ENCODE results near the gene ZNF148.
"Not testable (repeated sequence)": the region's sequence is repeated elsewhere in the genome, so short reads cannot be mapped to it uniquely, and the experiment has no call there.

The ZNF148 gene

GRCh38 chr3:125374996-125375941 lies at the start of gene ZNF148:
Gene ZNF148 (minus strand): TSS chr3:125375325. CDS start chr3:125313640, 61,685 bp downstream.
- peak; percentile 60 for DNase-seq

GRCh38 chr3:125418306-125418705 lies 43.2 kb upstream of the ZNF148 start:
- no peak for DNase-seq

GRCh38 chr3:125416235-125416634 lies 41.1 kb upstream of the ZNF148 start:
- no peak for DNase-seq

- DNase-seq, result no peak
Observed at GRCh38 chr3:125414669-125415068, 39.5 kb upstream of the ZNF148 start.

GRCh38 chr3:125410922-125411321 lies 35.8 kb upstream of the ZNF148 start:
- no peak for DNase-seq

- DNase-seq, result no peak
Observed at GRCh38 chr3:125406070-125406469, 30.9 kb upstream of the ZNF148 start.

- DNase-seq, result not testable (repeated sequence)
Observed at GRCh38 chr3:125405515-125405914, 30.4 kb upstream of the ZNF148 start.

- peak; percentile 51 for DNase-seq
Observed at GRCh38 chr3:125403789-125404188, 28.7 kb upstream of the ZNF148 start.

GRCh38 chr3:125402639-125403038 lies 27.5 kb upstream of the ZNF148 start:
- no peak for DNase-seq

GRCh38 chr3:125401402-125401801 lies 26.3 kb upstream of the ZNF148 start:
- DNase-seq, result no peak

GRCh38 chr3:125398952-125399351 lies 23.8 kb upstream of the ZNF148 start:
- DNase-seq, result no peak

GRCh38 chr3:125395091-125395490 lies 20.0 kb upstream of the ZNF148 start:
- no peak for DNase-seq

GRCh38 chr3:125394406-125394805 lies 19.3 kb upstream of the ZNF148 start:
- no peak for DNase-seq

- no peak for DNase-seq
Observed at GRCh38 chr3:125389282-125389681, 14.2 kb upstream of the ZNF148 start.

- DNase-seq, result not testable (repeated sequence)
Observed at GRCh38 chr3:125388369-125388768, 13.2 kb upstream of the ZNF148 start.

- DNase-seq, result no peak
Observed at GRCh38 chr3:125386811-125387210, 11.7 kb upstream of the ZNF148 start.

GRCh38 chr3:125383744-125384143 lies 8.6 kb upstream of the ZNF148 start:
- no peak for DNase-seq

GRCh38 chr3:125382298-125382697 lies 7.2 kb upstream of the ZNF148 start:
- no peak for DNase-seq

GRCh38 chr3:125381743-125382142 lies 6.6 kb upstream of the ZNF148 start:
- no peak for DNase-seq

GRCh38 chr3:125381314-125381713 lies 6.2 kb upstream of the ZNF148 start:
- no peak for DNase-seq

GRCh38 chr3:125379483-125379882 lies 4.4 kb upstream of the ZNF148 start:
- no peak for DNase-seq

GRCh38 chr3:125378762-125379161 lies 3.6 kb upstream of the ZNF148 start:
- no peak for DNase-seq

GRCh38 chr3:125375950-125376679 lies 990 bp upstream of the ZNF148 start:
- no peak for DNase-seq

GRCh38 chr3:125374501-125374995 lies 577 bp downstream of the ZNF148 start:
- no peak for DNase-seq
